Adipose tissue (tissue), 3 donors: ENCODE measurements around the gene RANBP1. TPM values are rescaled to one million over a fixed set of nuclear protein-coding genes. Genes with fewer than 3 reads are reported as not detected.

Experiments
- H3K27ac ChIP-seq: one replicate; pipeline ENCODE4 v1.5.1; 2013; ENCODE audit warnings: low read depth, low read length
- WGBS, 3 donors: extraction: QIAGEN DNeasy Blood & Tissue Kit; methylation state at CpG; one replicate each; pipeline ENCODE4 v1.1.7; 2013; 5-methylcytosine and 5-hydroxymethylcytosine counted together
- polyA plus RNA-seq, 3 donors: library from polyadenylated mRNA; stranded (reverse); fragments of 200-250 nt; gene quantifications; one replicate each; pipeline ENCODE4 v1.2.3, GENCODE V29; 2013
- donor health status: healthy with polysubstance abuse.
- donor health status: Bipolar disorder and iron deficiency.
- donor health status: healthy.

The RANBP1 gene
- polyA plus RNA-seq, 3 donors, result 42.3 to 94.7 (median 68.2) TPM

GRCh38 chr22:20130319-20130718 lies 14.4 kb downstream of the RANBP1 start:
- WGBS, 3 donors, result 74 to 79% (median 79%) methylated on average over 3 of the region's 3 CpGs
- H3K27ac ChIP-seq, result no peak overlapping the region

- H3K27ac ChIP-seq, result peak overlapping the region; percentile 32
- WGBS, 3 donors, result 3 to 8% (median 4%) methylated on average over 53 to 70 of the region's 70 CpGs
Observed at GRCh38 chr22:20130731-20131596, 15.1 kb downstream of the RANBP1 start.

- WGBS, 3 donors, result 1 to 4% (median 1%) methylated on average over 14 to 39 of the region's 43 CpGs
Observed at GRCh38 chr22:20131597-20131858, 15.6 kb downstream of the RANBP1 start, which contains the start of gene ZDHHC8. Gene ZDHHC8, plus strand, starts transcription at chr22:20131804. Its CDS starts 144 bp downstream, at chr22:20131948.

GRCh38 chr22:20131859-20132685 lies 16.2 kb downstream of the RANBP1 start:
- 1% methylated on average over 43 to 72 of the region's 72 CpGs for WGBS, 3 donors
- H3K27ac ChIP-seq, result no peak overlapping the region

More at GRCh38 chr22:20131597-20131858, 15.6 kb downstream of the RANBP1 start, which contains the start of gene ZDHHC8:
- peak within 1 kb of the TSS; percentile 32 for H3K27ac ChIP-seq

GRCh38 chr22:20132686-20133246 lies 16.9 kb downstream of the RANBP1 start:
- 53 to 64% (median 64%) methylated on average over 16 of the region's 16 CpGs for WGBS, 3 donors
- no peak overlapping the region for H3K27ac ChIP-seq

- WGBS, 3 donors, result 78 to 84% (median 78%) methylated on average over 12 of the region's 12 CpGs
- no peak overlapping the region for H3K27ac ChIP-seq
Observed at GRCh38 chr22:20133930-20134549, 18.1 kb downstream of the RANBP1 start.

- 49 to 68% (median 67%) methylated on average over 4 of the region's 4 CpGs for WGBS, 3 donors
- H3K27ac ChIP-seq, result no peak overlapping the region
Observed at GRCh38 chr22:20135265-20135664, 19.4 kb downstream of the RANBP1 start.

GRCh38 chr22:20135806-20136602 lies 20.1 kb downstream of the RANBP1 start:
- 79 to 86% (median 83%) methylated on average over 25 of the region's 25 CpGs for WGBS, 3 donors
- H3K27ac ChIP-seq, result no peak overlapping the region

- H3K27ac ChIP-seq, result no peak overlapping the region
- WGBS, 3 donors, result 89 to 93% (median 91%) methylated on average over 5 of the region's 5 CpGs
Observed at GRCh38 chr22:20136603-20136873, 20.6 kb downstream of the RANBP1 start.

- H3K27ac ChIP-seq, result no peak overlapping the region
- WGBS, 3 donors, result 69 to 83% (median 73%) methylated on average over 13 of the region's 13 CpGs
Observed at GRCh38 chr22:20137113-20137512, 21.2 kb downstream of the RANBP1 start.

GRCh38 chr22:20137671-20138416 lies 21.9 kb downstream of the RANBP1 start:
- 36 to 58% (median 43%) methylated on average over 25 to 26 of the region's 26 CpGs for WGBS, 3 donors
- no peak overlapping the region for H3K27ac ChIP-seq

GRCh38 chr22:20138417-20138738 lies 22.5 kb downstream of the RANBP1 start:
- 54 to 67% (median 66%) methylated on average over 4 of the region's 4 CpGs for WGBS, 3 donors
- no peak overlapping the region for H3K27ac ChIP-seq

GRCh38 chr22:20138868-20139267 lies 23.0 kb downstream of the RANBP1 start:
- no peak overlapping the region for H3K27ac ChIP-seq
- 84 to 92% (median 90%) methylated on average over 16 of the region's 16 CpGs for WGBS, 3 donors

- WGBS, 3 donors, result 94% methylated on average over 36 of the region's 36 CpGs
Observed at GRCh38 chr22:20139391-20140106, 23.6 kb downstream of the RANBP1 start.

GRCh38 chr22:20140107-20140445 lies 24.2 kb downstream of the RANBP1 start:
- H3K27ac ChIP-seq, result no peak overlapping the region
- WGBS, 3 donors, result 90 to 95% (median 92%) methylated on average over 10 to 11 of the region's 11 CpGs

More at GRCh38 chr22:20139391-20140106, 23.6 kb downstream of the RANBP1 start:
- H3K27ac ChIP-seq, result no peak overlapping the region

- H3K27ac ChIP-seq, result no peak overlapping the region
- 88 to 95% (median 92%) methylated on average over 15 to 17 of the region's 17 CpGs for WGBS, 3 donors
Observed at GRCh38 chr22:20140521-20140964, 24.6 kb downstream of the RANBP1 start.
